Mesothelial cell of epicardium (in vitro differentiated cells): ENCODE measurements around the gene DPH3. TPM values are rescaled to one million over a fixed set of nuclear protein-coding genes. Genes with fewer than 3 reads are reported as not detected.
A peak's percentile ranks its signal among the peaks of the same experiment; 100 is the strongest.

Experiments used
- DNase-seq, 2 experiments: peaks; one replicate each; pipeline ENCODE4 v3.0.0; 2021; ENCODE audit warnings: low spot score in 2 of 2; ENCODE audit not compliant: unreplicated experiment in 2 of 2
- H3K27ac Mint-ChIP-seq: 2 replicates; pipeline ENCODE4 v1.8.0; 2021; ENCODE audit warnings: mixed read lengths
- H3K27me3 Mint-ChIP-seq: 2 replicates; pipeline ENCODE4 v1.8.0; 2021; ENCODE audit warnings: low read depth, mixed read lengths
- H3K36me3 Mint-ChIP-seq: 2 replicates; pipeline ENCODE4 v1.8.0; 2021; ENCODE audit warnings: mixed read lengths
- H3K4me1 Mint-ChIP-seq: 2 replicates; pipeline ENCODE4 v1.8.0; 2021; ENCODE audit warnings: mixed read lengths
- H3K4me3 Mint-ChIP-seq: 2 replicates; pipeline ENCODE4 v1.8.0; 2021; ENCODE audit warnings: mild to moderate bottlenecking, moderate library complexity, mixed read lengths
- H3K9me3 Mint-ChIP-seq: 2 replicates; pipeline ENCODE4 v1.8.0; 2021; ENCODE audit warnings: mixed read lengths
- CTCF ChIP-seq: fragments of 200-600 bp; sonication (generic); IDR thresholded peaks from one replicate; pipeline ENCODE4 v1.5.0; 2021; ENCODE audit warnings: antibody characterized with exemption; ENCODE audit not compliant: unreplicated experiment
- total RNA-seq: library from RNA; stranded (reverse); gene quantifications from 3 replicates; pipeline ENCODE4 v1.2.1, GENCODE V29; 2021

Gene DPH3
- total RNA-seq, 1 donor from 2014 or later, result 19.3 TPM

- peaks cover 2% of the 10 kb centered on the region for H3K36me3 Mint-ChIP-seq
- no peak for DNase-seq
- H3K4me1 Mint-ChIP-seq, result peaks cover 25% of the 10 kb centered on the region
- H3K27me3 Mint-ChIP-seq, result no peaks in the 10 kb centered on the region
- H3K4me3 Mint-ChIP-seq, result no peak overlapping the region
- no peak for TF ChIP-seq CTCF
- H3K9me3 Mint-ChIP-seq, result no peaks in the 10 kb centered on the region
- peak overlapping the region; percentile 22 for H3K27ac Mint-ChIP-seq
Observed at GRCh38 chr3:16266714-16267113, 2.0 kb upstream of the DPH3 start.

- H3K27me3 Mint-ChIP-seq, result no peaks in the 10 kb centered on the region
- H3K4me3 Mint-ChIP-seq, result peak overlapping the region; percentile 99
- no peaks in the 10 kb centered on the region for H3K9me3 Mint-ChIP-seq
- H3K36me3 Mint-ChIP-seq, result no peaks in the 10 kb centered on the region
- peaks cover 25% of the 10 kb centered on the region for H3K4me1 Mint-ChIP-seq
- DNase-seq, result no peak
- peak overlapping the region; percentile 100 for H3K27ac Mint-ChIP-seq
- no peak for TF ChIP-seq CTCF
Observed at GRCh38 chr3:16265455-16265786, 678 bp upstream of the DPH3 start.

- peaks cover 5% of the 10 kb centered on the region for H3K36me3 Mint-ChIP-seq
- DNase-seq, result no peak
- H3K27ac Mint-ChIP-seq, result peak overlapping the region; percentile 100
- peaks cover 25% of the 10 kb centered on the region for H3K4me1 Mint-ChIP-seq
- no peaks in the 10 kb centered on the region for H3K27me3 Mint-ChIP-seq
- peak overlapping the region; percentile 99 for H3K4me3 Mint-ChIP-seq
- H3K9me3 Mint-ChIP-seq, result no peaks in the 10 kb centered on the region
- TF ChIP-seq CTCF, result no peak
Observed at GRCh38 chr3:16264174-16264707, 502 bp downstream of the DPH3 start.

- peaks cover 5% of the 10 kb centered on the region for H3K36me3 Mint-ChIP-seq
- no peak overlapping the region for H3K27ac Mint-ChIP-seq
- H3K4me1 Mint-ChIP-seq, result peaks cover 20% of the 10 kb centered on the region
- no peak overlapping the region for H3K4me3 Mint-ChIP-seq
- no peak for DNase-seq
- no peaks in the 10 kb centered on the region for H3K9me3 Mint-ChIP-seq
- TF ChIP-seq CTCF, result no peak
- H3K27me3 Mint-ChIP-seq, result no peaks in the 10 kb centered on the region
Observed at GRCh38 chr3:16262174-16262573, 2.6 kb downstream of the DPH3 start.

- H3K9me3 Mint-ChIP-seq, result no peaks in the 10 kb centered on the region
- no peaks in the 10 kb centered on the region for H3K27me3 Mint-ChIP-seq
- H3K36me3 Mint-ChIP-seq, result peaks cover 5% of the 10 kb centered on the region
- DNase-seq, result no peak
- H3K4me3 Mint-ChIP-seq, result no peak overlapping the region
- no peak for TF ChIP-seq CTCF
- peaks cover 4% of the 10 kb centered on the region for H3K4me1 Mint-ChIP-seq
- no peak overlapping the region for H3K27ac Mint-ChIP-seq
Observed at GRCh38 chr3:16260046-16260445, 4.7 kb downstream of the DPH3 start.

- Mint-ChIP-seq H3K27ac (no peak overlapping the region), H3K36me3 (peaks cover 5% of the 10 kb centered on the region), H3K4me3 (no peak overlapping the region), H3K27me3 (no peaks in the 10 kb centered on the region), H3K9me3 (no peaks in the 10 kb centered on the region), H3K4me1 (peaks cover under 1% of the 10 kb centered on the region)
- DNase-seq, result no peak
- TF ChIP-seq CTCF, result no peak
Observed at GRCh38 chr3:16258866-16259265, 5.9 kb downstream of the DPH3 start.
